Upper lobe of left lung (tissue), 6 donors: ENCODE results near the gene VAT1. TPM values are rescaled to one million over a fixed set of nuclear protein-coding genes. Genes with fewer than 3 reads are reported as not detected.

Experiments
- ATAC-seq, 2 donors: fragments of 200-7000 bp; cut with Tn5 transposase; one replicate each; pipeline ENCODE4 v1.9.1; 2022; ENCODE audit warnings: mild to moderate bottlenecking in 2 of 2, moderate library complexity in 2 of 2; ENCODE audit not compliant: low FRiP score in 2 of 2
- DNase-seq, 2 donors: peaks; one replicate each; pipeline ENCODE4 v3.0.0-alpha.2; 2019 to 2020
- H3K27ac ChIP-seq, 4 donors: fragments of 200-600 bp; sonication (generic); one replicate each; pipeline ENCODE4 v1.5.1; 2016 to 2019
- H3K27me3 ChIP-seq, 4 donors: fragments of 200-600 bp; sonication (generic); one replicate each; pipeline ENCODE4 v1.5.1; 2017 to 2019
- H3K36me3 ChIP-seq, 4 donors: fragments of 200-600 bp; sonication (generic); one replicate each; pipeline ENCODE4 v1.5.1; 2016 to 2019
- H3K4me1 ChIP-seq, 4 donors: fragments of 200-600 bp; sonication (generic); one replicate each; pipeline ENCODE4 v1.5.1; 2018 to 2019
- H3K4me3 ChIP-seq, 4 donors: fragments of 200-600 bp; sonication (generic); one replicate each; pipeline ENCODE4 v1.5.1; 2017 to 2019; ENCODE audit warnings: mild to moderate bottlenecking in 2 of 4, moderate library complexity in 1 of 4
- H3K9me3 ChIP-seq, 4 donors: fragments of 200-600 bp; sonication (generic); one replicate each; pipeline ENCODE4 v1.5.1; 2018 to 2019
- EP300 ChIP-seq, 4 donors: sonication (generic); formaldehyde crosslinking; IDR thresholded peaks; one replicate each; pipeline ENCODE4 v1.5.1; 2017; ENCODE audit warnings: antibody characterized with exemption in 4 of 4, control low read depth in 2 of 4
- POLR2A ChIP-seq, 4 donors: fragments of 450-650 bp; IDR thresholded peaks; one replicate each; pipeline ENCODE4 v1.5.1; 2016 to 2017; ENCODE audit warnings: antibody characterized with exemption in 4 of 4, mild to moderate bottlenecking in 2 of 4
- POLR2AphosphoS5 ChIP-seq, 2 donors: sonication (generic); formaldehyde crosslinking; IDR thresholded peaks; one replicate each; pipeline ENCODE4 v1.5.1; 2017; ENCODE audit warnings: antibody characterized with exemption in 2 of 2
- WGBS, 2 donors: methylation state at CpG; one replicate each; pipeline ENCODE4 v1.1.5; 2017 to 2018; 5-methylcytosine and 5-hydroxymethylcytosine counted together
- total RNA-seq, 6 donors: library from RNA; depleted of rRNA in 4 of 6; stranded (reverse); fragments of >200 nt in 4 of 6; gene quantifications; one replicate each; pipeline versions ENCODE4 v1.1.0 to v1.2.1, GENCODE V29; 2016 to 2021
- TF ChIP-seq, protein P1 (sequence below), 6 experiments: fragments of 450-650 bp in 4 of 6; fragments of 200-600 bp in 2 of 6; sonication (generic) in 2 of 6; IDR thresholded peaks; one replicate each; pipeline ENCODE4 v1.5.1; 2016 to 2019; ENCODE audit warnings: antibody characterized with exemption in 6 of 6
- donor health status: DM: no; HTN: no; CAD: no; lungs with moderate emphysema.
- donor health status: DM: no; HTN: yes; CAD: no; lungs with severe emphysema.

The VAT1 gene
- total RNA-seq, 6 donors from 2014 or later: 122 to 343 (median 222) TPM

- ATAC-seq: no peak
These were observed 12.7 kb upstream of the VAT1 start for GRCh38 chr17:43034894-43035293.

GRCh38 chr17:43033948-43034881, 12.0 kb upstream of the VAT1 start:
- ATAC-seq: no peak

More at GRCh38 chr17:43034894-43035293, 12.7 kb upstream of the VAT1 start:
- H3K4me1 ChIP-seq: no peaks in the 10 kb centered on the region
- no peaks in the 10 kb centered on the region for H3K27me3 ChIP-seq
- H3K27ac ChIP-seq: no peak overlapping the region
- TF ChIP-seq EP300 (IDR thresholded peaks at IDR 0.05) (no peak), POLR2AphosphoS5 (IDR thresholded peaks at IDR 0.05) (no peak)
- no peaks in the 10 kb centered on the region for H3K36me3 ChIP-seq
- no peaks in the 10 kb centered on the region for H3K9me3 ChIP-seq
- DNase-seq: no peak
- no peak overlapping the region for H3K4me3 ChIP-seq
- 98 to 100% methylated on average over 1 to 3 of the region's 3 CpGs for WGBS, 2 donors

GRCh38 chr17:43031666-43032065, 9.5 kb upstream of the VAT1 start:
- Histone ChIP-seq H3K27ac (no peak overlapping the region), H3K4me1 (no peaks in the 10 kb centered on the region), H3K27me3 (no peaks in the 10 kb centered on the region), H3K36me3 (no peaks in the 10 kb centered on the region), H3K9me3 (no peaks in the 10 kb centered on the region), H3K4me3 (no peak overlapping the region)
- TF ChIP-seq EP300 (IDR thresholded peaks at IDR 0.05) (no peak), POLR2AphosphoS5 (IDR thresholded peaks at IDR 0.05) (no peak), POLR2A (IDR thresholded peaks at IDR 0.05) (no peak)
- TF ChIP-seq, protein P1, sequence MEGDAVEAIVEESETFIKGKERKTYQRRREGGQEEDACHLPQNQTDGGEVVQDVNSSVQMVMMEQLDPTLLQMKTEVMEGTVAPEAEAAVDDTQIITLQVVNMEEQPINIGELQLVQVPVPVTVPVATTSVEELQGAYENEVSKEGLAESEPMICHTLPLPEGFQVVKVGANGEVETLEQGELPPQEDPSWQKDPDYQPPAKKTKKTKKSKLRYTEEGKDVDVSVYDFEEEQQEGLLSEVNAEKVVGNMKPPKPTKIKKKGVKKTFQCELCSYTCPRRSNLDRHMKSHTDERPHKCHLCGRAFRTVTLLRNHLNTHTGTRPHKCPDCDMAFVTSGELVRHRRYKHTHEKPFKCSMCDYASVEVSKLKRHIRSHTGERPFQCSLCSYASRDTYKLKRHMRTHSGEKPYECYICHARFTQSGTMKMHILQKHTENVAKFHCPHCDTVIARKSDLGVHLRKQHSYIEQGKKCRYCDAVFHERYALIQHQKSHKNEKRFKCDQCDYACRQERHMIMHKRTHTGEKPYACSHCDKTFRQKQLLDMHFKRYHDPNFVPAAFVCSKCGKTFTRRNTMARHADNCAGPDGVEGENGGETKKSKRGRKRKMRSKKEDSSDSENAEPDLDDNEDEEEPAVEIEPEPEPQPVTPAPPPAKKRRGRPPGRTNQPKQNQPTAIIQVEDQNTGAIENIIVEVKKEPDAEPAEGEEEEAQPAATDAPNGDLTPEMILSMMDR (IDR thresholded peaks at IDR 0.05): no peak
- WGBS, 2 donors: 81% methylated on average over 3 of the region's 3 CpGs
- ATAC-seq: no peak
- no peak for DNase-seq

More at GRCh38 chr17:43033948-43034881, 12.0 kb upstream of the VAT1 start:
- H3K4me1 ChIP-seq: no peaks in the 10 kb centered on the region
- no peaks in the 10 kb centered on the region for H3K36me3 ChIP-seq
- no peaks in the 10 kb centered on the region for H3K27me3 ChIP-seq
- H3K27ac ChIP-seq: no peak overlapping the region
- WGBS, 2 donors: 54 to 56% methylated on average over 12 of the region's 12 CpGs
- no peak overlapping the region for H3K4me3 ChIP-seq
- no peak for DNase-seq
- TF ChIP-seq POLR2A (IDR thresholded peaks at IDR 0.05) (no peak), POLR2AphosphoS5 (IDR thresholded peaks at IDR 0.05) (no peak), EP300 (IDR thresholded peaks at IDR 0.05) (no peak)
- TF ChIP-seq, protein P1 (IDR thresholded peaks at IDR 0.05): no peak
- H3K9me3 ChIP-seq: no peaks in the 10 kb centered on the region

DNA sequence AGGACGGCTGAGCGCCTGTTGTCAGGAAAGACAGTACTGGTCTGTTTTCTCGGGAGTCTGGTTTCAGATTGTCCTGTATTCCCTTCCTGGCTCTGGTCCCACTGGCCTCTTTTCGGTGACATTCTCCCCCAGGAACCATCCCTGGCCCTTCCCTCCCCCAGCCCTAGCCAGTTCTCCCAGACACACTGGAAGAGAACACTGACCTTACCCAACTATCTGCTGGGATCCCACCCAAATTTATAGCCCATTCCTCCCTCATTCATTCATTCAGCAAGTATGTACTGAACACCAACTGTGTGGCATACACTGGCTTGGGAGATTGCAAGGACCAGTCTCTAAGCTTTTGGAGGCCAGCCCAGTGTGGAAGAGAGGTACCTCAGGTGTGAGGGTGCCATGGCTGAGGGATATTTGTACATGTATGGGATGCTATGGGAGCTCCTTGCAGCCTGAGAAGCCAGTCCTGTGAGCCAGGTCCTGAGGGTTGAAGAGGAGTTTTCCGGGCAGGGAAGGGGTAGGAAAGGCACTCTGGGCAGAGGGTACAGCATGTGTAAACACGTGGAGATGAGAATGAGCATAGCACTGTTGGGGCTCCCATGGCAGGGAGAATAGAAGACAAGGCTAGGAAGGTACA, 8.1 kb upstream of the VAT1 start:
- H3K9me3 ChIP-seq: no peaks in the 10 kb centered on the region
- TF ChIP-seq EP300 (IDR thresholded peaks at IDR 0.05): no peak
- no peak for TF ChIP-seq POLR2A (IDR thresholded peaks at IDR 0.05)
- TF ChIP-seq, protein P1 (IDR thresholded peaks at IDR 0.05): no peak
- no peak for TF ChIP-seq POLR2AphosphoS5 (IDR thresholded peaks at IDR 0.05)
- ATAC-seq: no peak
- 73 to 83% methylated on average over 6 of the region's 6 CpGs for WGBS, 2 donors
- H3K36me3 ChIP-seq: no peaks in the 10 kb centered on the region
- H3K4me3 ChIP-seq: no peak overlapping the region
- no peaks in the 10 kb centered on the region for H3K27me3 ChIP-seq
- peak overlapping the region in 1 of 4 donors; percentile 15 for H3K27ac ChIP-seq
- H3K4me1 ChIP-seq: peaks cover 0 to 3% (median 0%) of the 10 kb centered on the region in 4 donors
- no peak for DNase-seq

- H3K4me1 ChIP-seq: peaks cover 0 to 19% (median 10%) of the 10 kb centered on the region in 4 donors
- 85 to 87% methylated on average over 17 of the region's 17 CpGs for WGBS, 2 donors
- no peaks in the 10 kb centered on the region for H3K27me3 ChIP-seq
- TF ChIP-seq POLR2AphosphoS5 (IDR thresholded peaks at IDR 0.05): no peak
- no peak for TF ChIP-seq POLR2A (IDR thresholded peaks at IDR 0.05)
- TF ChIP-seq, protein P1 (IDR thresholded peaks at IDR 0.05): no peak
- no peak for TF ChIP-seq EP300 (IDR thresholded peaks at IDR 0.05)
- H3K4me3 ChIP-seq: no peak overlapping the region
- DNase-seq (no peak), ATAC-seq (no peak)
- H3K27ac ChIP-seq: no peak overlapping the region
- no peaks in the 10 kb centered on the region for H3K9me3 ChIP-seq
- no peaks in the 10 kb centered on the region for H3K36me3 ChIP-seq
These were observed 6.2 kb upstream of the VAT1 start for GRCh38 chr17:43028221-43028861.
